Bronchial epithelial cell (primary cell): ENCODE data around the gene PLEKHH1. TPM values are rescaled to one million over a fixed set of nuclear protein-coding genes. Genes with fewer than 3 reads are reported as not detected.

Experiments used
- DNase-seq: peaks from one replicate; pipeline ENCODE4 v3.0.0-alpha.2; 2010; ENCODE audit warnings: low read depth
- FAIRE-seq: peaks from 2 replicates; lab custom pipeline; 2011; peaks lifted over from hg19 to GRCh38; lab: Jason Lieb, UNC
- H3K27me3 ChIP-seq: 2 replicates; pipeline ENCODE4 v1.5.1; 2011; ENCODE audit warnings: low read length; ENCODE audit not compliant: control insufficient read depth, insufficient read depth
- H3K36me3 ChIP-seq: 2 replicates; pipeline ENCODE4 v1.5.1; 2011; ENCODE audit warnings: low read length; ENCODE audit not compliant: control insufficient read depth, insufficient read depth
- H3K4me3 ChIP-seq: 2 replicates; pipeline ENCODE4 v1.5.1; 2011; ENCODE audit warnings: mild to moderate bottlenecking, low read depth, low read length, control low read depth
- CTCF ChIP-seq: IDR thresholded peaks from 2 replicates; pipeline ENCODE4 v1.5.1; 2011; ENCODE audit warnings: mild to moderate bottlenecking, moderate library complexity, low read length, control low read depth, inconsistent platforms; ENCODE audit not compliant: insufficient read depth, severe bottlenecking
- total RNA-seq: library from RNA; depleted of rRNA; stranded (reverse); fragments of >200 nt; gene quantifications from 2 replicates; pipeline ENCODE4 v1.2.1, GENCODE V29; 2014

The PLEKHH1 gene
- total RNA-seq, 1 donor from 2014 or later, result 4.7 TPM

DNA sequence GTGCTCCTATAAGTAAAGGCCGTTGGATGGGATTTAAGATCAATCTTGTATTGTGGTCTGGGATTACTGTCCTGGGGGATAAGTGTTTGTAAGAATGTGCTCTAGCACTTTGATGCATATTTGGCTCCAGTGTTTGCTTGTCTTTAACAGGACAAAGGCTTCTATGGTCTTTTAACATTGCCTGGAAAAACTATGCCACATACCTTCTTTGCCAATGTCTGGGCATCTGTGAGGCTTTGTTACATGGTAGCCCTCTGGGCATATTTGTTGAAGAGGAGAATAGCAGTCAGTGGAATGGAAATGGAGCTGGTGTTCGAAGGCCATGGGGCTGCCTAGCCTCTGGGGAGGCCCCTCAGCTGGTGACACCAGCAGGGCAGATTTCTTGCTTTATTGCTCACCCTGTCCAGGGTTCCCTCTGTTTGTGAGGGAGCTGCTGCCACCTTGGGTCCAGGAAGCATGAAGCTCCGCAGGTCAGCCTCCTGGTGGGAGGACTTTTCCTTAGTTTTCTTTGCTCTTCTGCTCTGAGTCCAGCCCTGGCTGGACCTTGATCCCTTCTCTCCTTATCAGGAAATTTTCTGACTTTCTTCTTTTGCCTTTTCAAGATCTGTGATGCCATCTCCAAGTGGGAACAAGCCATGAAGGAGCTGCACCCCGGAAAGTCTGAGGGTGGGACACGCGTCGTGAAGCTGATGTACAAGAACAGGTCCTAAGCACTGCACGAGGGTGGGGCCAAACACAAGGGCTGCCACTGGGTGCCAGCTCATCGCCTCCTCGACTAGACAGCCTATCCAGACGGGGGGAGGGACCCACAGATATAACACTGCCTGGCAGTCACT lies 47.5 kb downstream of the PLEKHH1 start:
- DNase-seq, result no peak
- H3K4me3 ChIP-seq, result no peak overlapping the region
- no peaks in the 10 kb centered on the region for H3K27me3 ChIP-seq
- TF ChIP-seq CTCF, result no peak
- no peak for FAIRE-seq
- no peaks in the 10 kb centered on the region for H3K36me3 ChIP-seq

GRCh38 chr14:67581643-67582042 lies 48.6 kb downstream of the PLEKHH1 start:
- FAIRE-seq (no peak), DNase-seq (no peak)
- Histone ChIP-seq H3K36me3 (no peaks in the 10 kb centered on the region), H3K27me3 (no peaks in the 10 kb centered on the region), H3K4me3 (no peak overlapping the region)
- no peak for TF ChIP-seq CTCF

DNA sequence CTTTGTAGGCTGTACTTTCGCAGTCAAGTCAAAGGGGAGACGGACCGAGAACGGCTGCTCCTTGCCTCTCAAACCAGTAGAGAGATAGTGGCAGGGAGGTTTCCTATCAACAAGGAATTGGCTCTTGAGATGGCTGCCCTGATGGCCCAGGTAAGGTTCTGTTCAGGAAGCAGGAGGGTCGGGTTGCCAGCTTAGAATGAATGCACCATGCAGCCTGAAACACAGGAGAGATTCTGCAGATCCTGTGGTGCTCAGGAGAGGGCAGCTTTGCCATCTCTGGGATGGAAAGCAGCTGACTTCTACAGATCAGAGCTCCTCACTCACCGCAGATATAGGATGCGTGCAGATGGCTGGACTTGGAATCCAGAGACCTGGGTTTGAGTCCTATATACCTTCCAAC lies 49.0 kb downstream of the PLEKHH1 start:
- DNase-seq, result no peak
- Histone ChIP-seq H3K27me3 (no peaks in the 10 kb centered on the region), H3K36me3 (no peaks in the 10 kb centered on the region), H3K4me3 (no peak overlapping the region)
- FAIRE-seq, result peak; percentile 32
- no peak for TF ChIP-seq CTCF

GRCh38 chr14:67583711-67584644 lies 50.9 kb downstream of the PLEKHH1 start:
- DNase-seq (peak; percentile 41), FAIRE-seq (peak; percentile 95)
- Histone ChIP-seq H3K27me3 (no peaks in the 10 kb centered on the region), H3K4me3 (no peak overlapping the region), H3K36me3 (peaks cover 2% of the 10 kb centered on the region)
- peak; percentile 84 for TF ChIP-seq CTCF

- Histone ChIP-seq H3K36me3 (peaks cover 2% of the 10 kb centered on the region), H3K4me3 (no peak overlapping the region), H3K27me3 (no peaks in the 10 kb centered on the region)
- peak; percentile 58 for FAIRE-seq
- TF ChIP-seq CTCF, result no peak
- no peak for DNase-seq
Measured at GRCh38 chr14:67584978-67585377, 51.9 kb downstream of the PLEKHH1 start.
